AML-193 (cell line): ENCODE data around the gene QKI.
"Not testable (repeated sequence)": the region's sequence is repeated elsewhere in the genome, so short reads cannot be mapped to it uniquely, and the experiment has no call there.

Source experiments
- DNase-seq, 2 experiments: peaks; one replicate each; lab custom pipeline; 2025; lab: John Stamatoyannopoulos, UW

The QKI gene

DNA sequence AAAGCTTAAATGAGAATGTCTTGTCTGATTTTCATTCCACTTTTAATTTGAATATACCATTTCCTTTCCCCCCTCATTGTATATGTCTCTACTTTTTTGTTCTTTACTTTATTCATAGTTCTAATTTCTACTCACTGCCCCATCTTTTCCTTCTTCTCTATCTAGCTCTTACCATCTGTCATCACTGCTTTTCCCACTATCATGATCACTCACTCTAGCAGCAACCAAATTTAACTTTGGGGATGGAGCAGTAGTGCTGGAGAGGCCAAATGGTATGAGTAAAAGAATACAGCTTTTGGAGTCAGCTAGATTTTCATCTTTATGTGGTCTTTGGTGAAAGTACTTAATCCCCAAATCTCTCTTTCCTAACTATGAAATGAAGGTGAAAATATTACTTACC lies 25.5 kb downstream of the QKI start:
- DNase-seq = no peak

DNA sequence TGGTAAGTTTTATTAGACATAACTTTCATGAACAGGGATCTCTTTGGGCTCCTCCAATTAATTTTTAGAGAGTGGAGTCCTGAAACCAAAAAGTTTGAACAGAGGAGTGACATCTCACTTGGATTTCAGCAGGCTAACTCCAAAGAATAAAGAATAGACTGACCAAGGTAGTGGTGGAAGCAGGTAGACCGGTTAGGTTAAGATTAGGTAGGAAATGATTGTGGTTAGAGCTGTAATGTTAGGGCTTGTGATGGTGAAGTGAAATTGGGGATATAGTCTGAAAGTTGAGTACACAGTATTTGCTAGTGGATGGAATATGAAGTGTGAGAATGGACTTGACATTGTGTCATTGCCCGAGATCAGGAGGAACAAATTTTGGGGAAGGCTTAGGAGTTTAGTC lies 27.8 kb downstream of the QKI start:
- no peak for DNase-seq

DNA sequence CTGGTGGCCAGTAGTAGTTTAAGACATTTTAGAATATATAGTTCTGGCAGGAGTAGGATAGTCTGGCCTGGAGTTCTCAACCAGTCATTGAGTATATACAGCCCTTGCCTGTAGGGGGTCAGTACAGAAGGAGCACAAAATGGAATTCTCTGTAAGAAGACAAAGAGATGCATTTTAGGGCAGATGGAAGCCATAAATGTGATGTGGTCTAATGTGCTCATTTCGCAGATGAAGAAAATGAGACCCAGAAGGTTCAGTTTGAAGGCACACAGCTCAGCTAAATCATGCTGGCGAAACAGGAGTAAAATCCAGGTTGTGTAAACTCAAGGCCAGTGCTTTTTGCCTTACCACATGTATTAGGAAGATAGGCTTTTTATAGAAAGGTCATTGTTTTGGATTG lies 29.6 kb downstream of the QKI start:
- no peak for DNase-seq

DNA sequence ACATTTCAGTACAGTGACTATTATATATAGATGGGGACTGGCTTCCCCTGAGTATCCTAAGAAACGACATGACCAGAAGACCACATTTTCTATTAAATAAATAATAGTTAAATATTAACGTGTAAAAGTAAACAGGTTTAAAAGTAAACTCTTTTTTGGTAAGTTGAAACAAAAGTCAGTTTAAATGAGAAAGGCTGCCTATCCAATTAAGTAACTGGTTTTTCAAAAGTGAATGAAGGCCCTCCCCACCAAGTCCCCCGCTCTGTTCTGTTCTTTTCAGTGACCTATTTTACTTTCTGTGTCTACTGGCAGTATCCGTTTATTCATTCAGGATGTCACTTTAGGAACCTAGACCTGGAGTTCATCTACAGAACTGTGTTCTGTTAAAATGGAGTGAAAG lies 32.0 kb downstream of the QKI start:
- DNase-seq = no peak

DNA sequence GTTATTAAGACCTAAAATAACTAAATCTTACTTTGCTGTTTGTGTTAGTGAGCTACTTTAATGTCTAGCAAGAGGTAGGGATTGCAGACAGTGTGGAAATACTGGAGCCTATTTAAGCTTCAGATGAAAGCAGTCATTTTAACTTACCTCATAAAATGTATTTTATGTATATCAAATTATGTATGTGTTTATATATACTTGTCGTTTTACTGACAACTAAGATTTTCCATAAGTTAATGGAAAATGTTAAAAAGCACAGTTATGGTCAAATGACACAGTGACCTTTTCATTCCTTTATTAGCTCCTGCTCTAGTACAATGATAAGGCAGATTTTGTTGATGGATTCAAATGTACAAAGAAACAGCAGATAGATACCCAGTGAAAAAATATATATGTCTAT lies 34.6 kb downstream of the QKI start:
- no peak for DNase-seq

DNA sequence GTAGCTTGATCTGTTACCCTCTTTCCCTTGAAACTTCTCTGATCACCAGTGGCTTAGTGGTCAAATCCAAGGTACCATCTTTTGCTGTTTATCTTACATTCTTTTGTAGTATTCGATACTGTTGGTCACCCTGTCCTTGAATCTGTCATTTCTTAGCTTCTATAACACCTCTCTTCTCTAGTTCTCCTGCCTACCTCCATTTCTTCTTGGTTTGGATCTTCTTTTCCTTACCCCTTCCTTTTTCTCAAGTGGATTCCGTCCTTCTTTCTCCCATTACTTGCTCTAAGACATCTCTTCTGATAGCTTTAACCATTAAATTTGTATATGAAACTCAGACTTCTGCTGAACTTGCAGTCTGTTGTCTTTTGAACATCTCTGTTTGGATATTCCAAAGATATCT lies 39.9 kb downstream of the QKI start:
- DNase-seq = no peak

DNA sequence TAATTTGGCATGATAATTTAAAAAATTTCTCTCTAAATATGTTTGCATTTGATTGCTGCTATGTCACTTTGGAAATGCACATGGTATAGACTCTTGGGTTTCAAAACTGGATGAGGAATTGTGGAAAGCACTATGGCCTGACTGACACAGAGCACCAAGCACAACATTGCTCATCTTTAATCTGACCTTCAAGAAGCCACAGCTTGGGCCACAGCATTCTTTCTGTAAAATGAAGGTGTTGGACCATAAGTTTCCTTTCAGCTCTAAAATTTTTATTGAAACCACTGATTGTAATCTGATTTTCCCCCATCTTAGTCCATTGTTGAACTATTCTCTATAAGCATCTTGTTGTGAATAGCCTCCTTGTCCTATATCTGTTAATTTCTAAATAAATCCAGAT lies 41.0 kb downstream of the QKI start:
- DNase-seq = no peak

DNA sequence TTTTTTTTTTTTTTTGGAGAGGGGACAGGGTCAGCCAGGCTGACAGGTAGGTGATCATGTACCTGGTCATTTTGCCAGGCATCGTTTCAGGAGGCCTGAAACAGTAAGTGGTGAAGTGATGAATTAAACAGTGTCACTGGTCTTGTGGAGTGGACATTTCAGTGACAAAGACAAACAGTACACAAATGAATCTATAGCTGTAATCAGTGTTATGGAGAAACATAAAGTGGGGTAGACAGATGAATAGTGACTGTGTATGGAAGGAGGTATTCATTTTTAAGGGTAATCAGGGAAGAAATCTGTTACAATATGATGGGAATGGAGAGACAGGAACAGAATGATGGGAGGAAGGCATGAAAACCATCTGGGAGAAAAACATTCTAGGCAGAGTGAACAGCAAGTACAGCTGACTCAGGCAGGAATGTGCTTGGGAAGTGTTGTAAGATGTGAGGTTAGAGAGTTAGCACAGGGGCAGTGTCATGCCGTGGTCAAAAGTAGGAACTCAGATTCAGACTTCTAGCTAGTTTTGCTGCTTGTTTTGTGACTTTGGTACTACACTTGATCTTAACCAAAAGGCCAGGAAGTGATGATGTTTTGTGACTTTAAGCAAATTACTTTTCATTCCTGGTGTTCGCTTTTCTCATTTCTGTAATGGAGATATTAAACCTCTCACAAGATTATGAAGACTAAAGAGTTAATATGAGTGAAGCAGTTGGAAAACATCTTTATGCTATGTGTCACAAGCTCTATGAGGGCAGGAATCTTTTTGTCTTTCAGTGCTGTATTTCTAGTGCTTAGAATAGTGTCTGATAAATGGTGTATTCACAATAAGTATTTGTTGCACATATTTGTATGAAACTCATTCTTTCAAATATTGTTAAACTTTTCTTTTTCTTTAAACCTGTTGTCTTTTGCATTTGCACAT lies 43.4 kb downstream of the QKI start:
- DNase-seq = peak; percentile 26 to 54

DNA sequence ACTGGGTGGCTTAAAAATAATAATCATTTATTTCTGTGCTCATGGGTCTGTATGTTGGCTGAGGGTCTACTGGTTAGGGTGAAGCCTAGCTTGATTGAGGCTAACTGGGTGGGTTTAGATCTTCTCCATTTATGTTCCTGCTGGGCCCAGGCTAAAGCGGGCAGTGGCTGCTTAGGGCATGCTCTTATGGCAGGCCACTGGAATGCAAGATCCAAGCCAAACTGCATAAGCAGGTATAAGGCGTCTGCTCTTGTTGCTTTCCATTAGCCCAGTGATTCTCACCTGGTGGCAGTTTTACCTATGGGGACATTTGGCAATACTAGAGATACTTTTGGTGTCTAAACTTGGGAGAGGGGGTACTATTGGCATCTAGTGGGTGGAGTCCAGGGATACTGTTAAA lies 44.5 kb downstream of the QKI start:
- no peak for DNase-seq

DNA sequence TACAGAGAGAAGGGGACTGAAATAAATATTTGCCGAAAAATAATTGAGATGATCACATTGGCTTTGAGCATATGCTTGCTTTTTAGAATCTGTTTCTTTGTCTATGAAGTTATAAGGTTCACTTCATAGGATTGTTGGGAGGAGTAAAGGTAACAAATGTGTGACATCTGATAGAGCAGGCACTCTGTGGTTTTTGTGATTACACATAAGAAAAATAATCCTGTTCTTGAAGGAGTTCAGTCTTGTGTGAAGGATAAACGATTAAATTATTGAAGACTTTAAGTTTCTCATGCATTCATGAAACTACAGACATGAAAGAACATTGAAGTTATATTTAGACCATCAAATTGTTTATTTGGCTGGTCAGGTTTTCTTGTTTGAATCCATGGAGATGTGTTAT lies 45.0 kb downstream of the QKI start:
- no peak for DNase-seq

DNA sequence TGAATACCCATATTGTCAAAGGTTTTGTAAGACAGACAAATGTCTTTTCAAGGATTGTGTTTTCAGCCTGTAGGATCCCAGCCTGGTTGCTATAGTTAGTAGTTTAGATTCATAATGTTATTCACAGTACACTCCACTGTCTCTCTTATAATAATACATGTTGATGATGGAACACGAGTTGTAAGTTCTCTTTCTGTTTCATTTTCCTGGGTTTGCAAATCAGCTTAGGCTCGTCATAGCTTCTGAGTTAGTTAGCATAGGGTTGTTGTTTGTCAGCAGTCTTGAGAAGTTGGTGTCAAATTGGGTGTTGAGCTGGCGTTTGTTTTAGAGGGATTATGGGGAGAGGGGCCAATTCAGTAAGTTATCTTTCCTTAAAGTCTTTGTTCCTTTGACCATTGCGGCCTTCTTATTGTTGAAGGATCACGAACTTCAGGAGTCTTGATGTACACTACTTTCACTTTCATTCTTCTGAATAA lies 45.8 kb downstream of the QKI start:
- no peak for DNase-seq

DNA sequence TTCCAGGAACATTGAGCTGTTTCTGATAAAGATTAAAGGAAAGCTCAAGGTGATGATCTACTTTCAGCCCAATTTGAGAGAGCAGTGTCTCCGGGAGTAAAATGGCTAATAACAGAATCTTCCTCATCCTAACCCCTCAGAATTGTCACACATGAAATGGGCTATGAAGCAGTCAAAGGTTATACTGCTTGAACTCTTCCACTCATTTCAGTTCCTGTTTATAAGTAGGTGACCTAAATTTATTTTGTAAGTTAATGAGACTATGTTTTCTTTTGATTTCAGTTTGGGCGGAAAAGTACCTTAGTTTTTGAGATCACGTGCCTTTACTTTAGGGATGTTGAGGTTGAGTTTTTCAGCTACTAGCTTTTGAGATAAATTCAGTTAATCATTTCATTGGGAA lies 47.2 kb downstream of the QKI start:
- DNase-seq = no peak

DNA sequence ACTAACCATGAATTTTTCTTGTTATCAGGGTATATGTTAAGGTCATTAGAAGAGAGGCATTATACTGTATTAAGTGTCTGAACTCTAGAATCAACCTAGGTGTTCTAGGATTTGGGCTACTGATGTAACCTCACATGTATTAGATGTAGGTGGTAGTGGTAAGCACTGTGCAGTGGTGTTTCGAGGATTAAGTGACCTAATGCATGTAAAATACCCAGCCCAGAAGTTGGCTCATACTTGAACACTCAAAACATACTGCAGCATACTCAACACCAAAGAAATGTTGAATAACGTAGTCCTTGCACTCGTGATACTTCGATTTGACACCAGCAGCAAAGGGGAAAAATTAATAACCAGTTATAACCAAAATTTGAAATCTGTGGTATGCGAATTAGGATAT lies 48.7 kb downstream of the QKI start:
- no peak for DNase-seq

DNA sequence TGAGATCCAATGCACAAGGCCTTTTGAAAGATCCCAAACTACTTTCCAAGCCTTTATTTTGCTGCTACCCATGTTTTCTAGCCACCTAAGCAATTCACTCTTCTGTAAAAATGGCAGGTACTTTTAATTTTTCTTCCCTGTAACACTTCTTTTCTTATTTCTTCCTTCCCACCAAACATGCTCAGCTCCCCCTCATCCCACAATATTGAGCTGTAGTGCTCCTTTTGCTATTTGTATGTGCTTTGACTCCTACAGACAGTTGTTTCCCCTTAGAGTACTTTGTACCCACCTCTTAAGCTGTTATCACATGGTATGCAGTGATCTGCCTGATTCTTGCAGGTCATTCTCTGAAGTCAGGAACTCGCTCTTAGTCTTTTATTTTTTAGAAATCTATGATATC lies 49.3 kb downstream of the QKI start:
- no peak for DNase-seq

DNA sequence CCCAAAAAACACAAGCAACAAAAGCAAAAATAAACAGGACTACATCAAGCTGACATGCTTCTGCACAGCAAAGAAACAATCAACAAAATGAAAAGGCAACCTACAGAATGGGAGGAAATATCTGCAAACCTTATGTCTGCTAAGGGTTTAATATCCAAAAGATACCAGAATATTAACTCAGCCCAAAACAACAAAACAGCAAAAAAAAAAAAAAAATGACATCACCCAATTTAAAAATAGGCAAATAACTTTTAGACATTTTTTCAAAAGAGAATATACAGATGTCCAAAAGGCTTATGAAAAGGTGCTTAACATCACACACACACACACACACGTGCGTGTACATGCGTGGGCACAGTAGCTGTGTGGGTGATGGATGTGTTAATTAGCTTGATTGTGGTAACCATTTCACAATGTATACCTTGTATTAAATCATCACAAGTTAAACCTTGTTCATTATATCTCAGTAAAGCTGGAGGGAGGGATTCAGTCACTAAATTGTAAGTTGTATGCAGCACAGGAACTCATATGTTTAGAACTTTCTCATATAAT lies 52.4 kb downstream of the QKI start:
- DNase-seq = no peak

DNA sequence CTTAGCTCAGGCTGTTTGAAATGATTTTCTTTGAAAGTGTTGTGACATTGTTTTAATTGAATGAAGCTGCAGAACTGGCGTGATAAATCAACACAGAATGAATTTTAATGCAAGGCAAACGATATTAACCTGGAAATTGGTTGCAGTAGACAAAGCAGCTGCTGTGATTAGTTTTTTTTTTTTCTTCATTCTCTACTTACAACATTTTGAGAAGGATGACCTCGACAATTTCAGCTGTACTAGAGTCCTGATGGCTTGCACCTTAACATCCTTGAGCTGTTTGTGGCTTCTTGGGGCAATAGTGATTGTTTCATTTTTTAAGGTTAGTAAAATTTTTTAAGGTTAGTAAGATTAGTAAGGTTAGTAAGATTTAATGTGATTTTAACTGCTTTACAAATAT lies 54.2 kb downstream of the QKI start:
- no peak for DNase-seq

DNA sequence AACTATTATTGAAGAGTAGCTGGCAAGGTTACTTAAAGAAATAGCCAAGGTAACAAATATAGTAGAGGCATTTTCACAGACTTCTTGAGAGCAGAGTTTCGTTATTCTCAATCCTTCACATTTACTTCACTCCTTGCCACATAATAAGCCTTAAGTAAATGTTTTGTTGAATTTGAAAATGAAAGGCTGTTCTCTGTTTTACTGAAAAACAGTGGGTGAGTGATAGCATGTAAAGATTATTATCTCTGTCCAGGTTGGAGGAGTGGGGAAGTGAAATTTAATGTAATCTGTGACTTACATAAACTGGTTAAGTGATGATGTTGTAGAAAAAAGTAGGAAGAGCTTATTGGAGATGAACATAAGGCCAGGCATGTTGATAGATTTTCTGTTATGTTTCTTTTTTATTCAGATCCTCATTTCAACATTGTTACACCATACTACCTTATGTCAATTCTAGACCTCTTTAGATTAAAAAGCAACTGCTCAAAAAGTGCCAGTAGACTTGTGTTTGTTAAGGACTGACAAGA lies 55.0 kb downstream of the QKI start:
- no peak for DNase-seq

DNA sequence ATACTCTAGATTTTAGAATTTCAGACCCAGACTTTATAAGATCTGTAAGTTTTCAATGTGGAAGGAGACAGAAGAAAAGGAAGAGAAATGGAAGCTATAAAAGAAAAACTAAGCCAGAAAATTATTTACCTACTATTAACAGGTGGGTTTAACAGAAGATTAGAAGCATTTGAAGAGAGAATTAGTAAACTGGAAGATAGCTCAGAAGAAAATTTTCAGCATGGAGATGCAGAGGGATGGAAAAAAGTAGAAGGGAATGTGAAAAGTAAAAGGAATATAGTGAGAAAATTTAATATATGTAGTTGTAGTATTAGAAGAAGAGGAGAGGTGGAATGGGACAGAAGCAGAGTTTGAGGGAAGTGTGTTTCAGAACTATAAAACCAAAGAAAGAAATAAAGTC lies 56.1 kb downstream of the QKI start:
- no peak for DNase-seq

DNA sequence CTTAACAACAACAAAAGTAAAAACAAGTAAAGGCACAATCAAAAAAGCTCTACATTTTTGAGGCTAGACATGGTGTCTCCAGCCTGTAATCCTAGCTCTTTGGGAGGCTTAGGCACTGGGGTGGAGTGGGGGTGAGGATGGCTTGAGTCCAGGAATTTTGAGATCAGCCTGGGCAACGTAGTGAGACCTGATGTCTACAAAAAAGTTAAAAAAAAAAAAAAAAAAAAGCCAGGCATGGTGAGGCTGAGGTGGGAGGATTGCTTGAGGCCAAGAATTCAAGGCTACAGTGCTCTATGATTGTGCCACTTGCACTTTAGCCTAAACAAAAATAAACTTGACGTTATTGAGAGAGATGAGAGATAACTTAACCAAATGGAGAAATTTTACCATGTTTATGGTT lies 60.1 kb downstream of the QKI start:
- DNase-seq = no peak

DNA sequence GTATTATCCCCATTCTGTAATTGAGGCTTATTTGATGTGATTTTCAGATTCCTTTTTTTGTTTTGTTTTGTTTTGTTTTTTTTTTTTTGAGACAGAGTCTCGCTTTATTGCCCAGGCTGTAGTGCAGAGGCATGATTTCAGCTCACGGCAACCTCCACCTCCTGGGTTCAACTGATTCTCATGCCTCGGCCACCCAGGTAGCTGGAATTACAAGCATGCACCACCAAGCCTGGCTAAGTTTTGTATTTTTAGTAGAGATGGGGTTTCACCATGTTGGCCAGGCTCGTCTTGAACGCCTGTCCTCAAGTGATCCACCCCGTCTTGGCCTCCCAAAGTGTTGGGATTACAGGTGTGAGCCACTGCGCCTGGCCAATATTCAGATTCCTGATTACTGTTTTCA lies 62.4 kb downstream of the QKI start:
- DNase-seq = not testable (repeated sequence)

DNA sequence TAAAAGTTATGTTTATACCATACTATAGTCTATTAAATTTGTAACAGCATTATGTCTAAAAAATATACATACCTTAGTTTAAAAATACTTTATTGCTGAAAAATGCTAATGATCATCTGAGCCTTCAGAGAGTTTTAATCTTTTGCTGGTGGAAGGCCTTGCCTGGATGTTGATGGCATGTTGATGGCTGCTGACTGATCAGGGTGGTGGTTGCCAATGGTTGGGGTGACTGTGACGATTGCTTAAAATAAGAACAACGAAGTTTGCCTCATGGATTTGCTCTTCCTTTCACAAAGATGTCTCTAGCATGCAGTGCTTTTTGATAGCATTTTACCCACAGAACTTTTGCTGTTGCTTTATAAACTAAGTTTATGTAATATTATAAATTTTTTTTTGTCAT lies 68.6 kb downstream of the QKI start:
- DNase-seq = no peak

DNA sequence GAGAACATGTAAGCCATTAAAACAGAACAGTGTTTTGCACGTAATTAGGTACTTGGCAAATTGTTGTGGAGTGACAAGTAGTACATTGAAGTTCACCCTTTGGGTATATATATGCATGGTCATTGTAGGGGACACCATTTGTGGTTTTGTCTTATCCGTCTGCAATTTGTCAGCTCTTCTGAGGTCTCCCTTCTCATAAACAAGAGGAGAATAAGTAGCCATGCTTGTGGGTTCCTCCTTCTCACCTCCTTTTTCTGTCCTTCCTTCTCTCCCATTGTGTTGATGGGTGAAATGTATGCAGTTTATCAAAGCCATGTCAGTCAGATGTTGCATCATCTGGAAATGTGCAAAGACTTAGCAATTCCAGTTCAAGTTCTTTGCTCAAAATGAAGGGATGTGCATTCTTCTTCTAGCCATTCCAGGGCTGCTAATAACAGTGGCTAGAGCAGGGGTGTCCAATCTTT lies 70.9 kb downstream of the QKI start:
- DNase-seq = no peak

DNA sequence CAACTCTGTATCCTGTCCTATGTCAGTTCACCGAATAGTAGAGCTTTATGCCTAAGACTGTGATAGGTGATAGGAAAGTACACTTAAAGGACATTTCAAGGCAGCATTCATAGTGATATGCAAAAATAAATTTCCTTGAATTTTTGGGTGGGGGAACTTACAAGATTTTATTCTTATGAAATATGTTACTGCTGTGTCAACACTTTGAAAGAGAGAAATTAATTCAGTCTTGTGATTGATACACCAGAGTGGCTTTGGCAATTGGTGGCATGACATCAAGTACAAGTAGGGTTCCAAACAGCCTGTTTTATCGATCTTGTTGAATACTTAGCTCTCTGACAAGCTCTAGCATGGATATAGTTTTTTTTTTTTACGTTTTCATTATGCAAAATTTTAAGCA lies 72.3 kb downstream of the QKI start:
- no peak for DNase-seq
